ENCODE measurements around the gene MARCHF10. TPM values are rescaled to one million over a fixed set of nuclear protein-coding genes. Genes with fewer than 3 reads are reported as not detected.
"Not testable (repeated sequence)": the region's sequence is repeated elsewhere in the genome, so short reads cannot be mapped to it uniquely, and the experiment has no call there.

The MARCHF10 gene
- total RNA-seq, 1 donor from 2014 or later = not detected

- ATAC-seq (peak; percentile 61), DNase-seq (ENCODE audit: missing footprints) (no peak)
- intact Hi-C loops (cut with DNase I) = no loop called here
Measured at GRCh38 chr17:62692721-62693431, 115.2 kb downstream of the MARCHF10 start.

- ATAC-seq (no peak), DNase-seq (ENCODE audit: missing footprints) (no peak)
- intact Hi-C loops (cut with DNase I) = no loop called here
Measured at GRCh38 chr17:62692159-62692651, 115.9 kb downstream of the MARCHF10 start.

- ATAC-seq; intact Hi-C loops (cut with DNase I); DNase-seq (ENCODE audit: missing footprints): not testable (repeated sequence)
Measured at GRCh38 chr17:62691589-62691915, 116.6 kb downstream of the MARCHF10 start.

GRCh38 chr17:62690168-62690897 lies 117.8 kb downstream of the MARCHF10 start:
- no peak for DNase-seq (ENCODE audit: missing footprints)
- intact Hi-C loops (cut with DNase I) = no loop called here

GRCh38 chr17:62689441-62690167 lies 118.5 kb downstream of the MARCHF10 start:
- intact Hi-C loops (cut with DNase I) = no loop called here
- DNase-seq (ENCODE audit: missing footprints) (no peak), ATAC-seq (no peak)

More at GRCh38 chr17:62690168-62690897, 117.8 kb downstream of the MARCHF10 start:
- no peak for ATAC-seq

GRCh38 chr17:62688398-62689160 lies 119.5 kb downstream of the MARCHF10 start:
- DNase-seq (ENCODE audit: missing footprints) (no peak), ATAC-seq (no peak)
- intact Hi-C loops (cut with DNase I) = no loop called here

GRCh38 chr17:62687997-62688396 lies 120.1 kb downstream of the MARCHF10 start:
- ATAC-seq (no peak), DNase-seq (ENCODE audit: missing footprints) (no peak)
- intact Hi-C loops (cut with DNase I) = no loop called here

- intact Hi-C loops (cut with DNase I) = no loop called here
- ATAC-seq (no peak), DNase-seq (ENCODE audit: missing footprints) (no peak)
Measured at GRCh38 chr17:62684179-62684578, 123.9 kb downstream of the MARCHF10 start.

GRCh38 chr17:62681939-62682381 lies 126.2 kb downstream of the MARCHF10 start:
- ATAC-seq (no peak), DNase-seq (ENCODE audit: missing footprints) (no peak)
- intact Hi-C loops (cut with DNase I) = no loop called here

GRCh38 chr17:62681061-62681938 lies 126.8 kb downstream of the MARCHF10 start:
- DNase-seq (ENCODE audit: missing footprints) (peak; percentile 58), ATAC-seq (no peak)
- intact Hi-C loops (cut with DNase I) = no loop called here

GRCh38 chr17:62680541-62681052 lies 127.5 kb downstream of the MARCHF10 start:
- peak; percentile 44 for DNase-seq (ENCODE audit: missing footprints)
- intact Hi-C loops (cut with DNase I) = no loop called here
- ATAC-seq = no peak

GRCh38 chr17:62679866-62680377 lies 128.2 kb downstream of the MARCHF10 start:
- DNase-seq (ENCODE audit: missing footprints) (peak; percentile 57), ATAC-seq (no peak)
- intact Hi-C loops (cut with DNase I) = loop anchor here (10.0 kb wide), 1 partner anchor 725 kb away; no protein-coding TSS in a partner anchor

GRCh38 chr17:62678214-62678919 lies 129.7 kb downstream of the MARCHF10 start:
- DNase-seq (ENCODE audit: missing footprints) = no peak
- ATAC-seq = no peak
- intact Hi-C loops (cut with DNase I) = loop anchor here (10.0 kb wide), 1 partner anchor 726 kb away; no protein-coding TSS in a partner anchor

GRCh38 chr17:62676952-62677596 lies 131.0 kb downstream of the MARCHF10 start:
- ATAC-seq (no peak), DNase-seq (ENCODE audit: missing footprints) (peak; percentile 57)
- intact Hi-C loops (cut with DNase I) = loop anchor here (10.0 kb wide), 1 partner anchor 728 kb away; no protein-coding TSS in a partner anchor

GRCh38 chr17:62676231-62676943 lies 131.7 kb downstream of the MARCHF10 start:
- no peak for ATAC-seq
- intact Hi-C loops (cut with DNase I) = loop anchor here (10.0 kb wide), 1 partner anchor 728 kb away; no protein-coding TSS in a partner anchor
- no peak for DNase-seq (ENCODE audit: missing footprints)

Data from Right ventricle myocardium inferior (tissue), 1 donor.